Caco-2 (cell line): ENCODE data around the gene PRKAR2B. TPM values are rescaled to one million over a fixed set of nuclear protein-coding genes. Genes with fewer than 3 reads are reported as not detected.

Experiments
- BruUV-seq: library from RNA; stranded (reverse); fragments of 400-500 nt; replicated peaks from 2 replicates; lab custom pipeline; 2021; lab: Mats Ljungman, UMichigan
- CTCF ChIA-PET: fragments of 300-600 bp; sonication (Branson Sonifier 250); formaldehyde crosslinking; loops from one replicate; lab custom pipeline; 2022; ENCODE audit warnings: antibody characterized with exemption; lab: Charles Lee
- POLR2A ChIA-PET: fragments of 300-600 bp; sonication (Branson Sonifier 250); formaldehyde crosslinking; loops from one replicate; lab custom pipeline; 2022; ENCODE audit warnings: antibody characterized with exemption; lab: Charles Lee
- DNase-seq, 2 experiments: peaks; one replicate each; pipeline versions ENCODE4 v3.0.0 to v3.0.0-alpha.2; 2020 to 2022
- H3K27me3 ChIP-seq: replicated peaks from 2 replicates; pipeline ENCODE4 v1.6.0; 2011; ENCODE audit warnings: low read length; ENCODE audit not compliant: control insufficient read depth, insufficient read depth
- H3K36me3 ChIP-seq: 2 replicates; pipeline ENCODE4 v1.5.1; 2011; ENCODE audit warnings: low read length; ENCODE audit not compliant: control insufficient read depth, insufficient read depth
- H3K4me1 ChIP-seq: fragments of 250-450 bp; sonication (Bioruptor Pico); 2 replicates; pipeline ENCODE4 v1.5.1; 2020; ENCODE audit warnings: mild to moderate bottlenecking
- H3K4me3 ChIP-seq: 2 replicates; pipeline ENCODE4 v1.5.1; 2011; ENCODE audit warnings: low read depth, mild to moderate bottlenecking, control low read depth, low read length
- H3K9me3 ChIP-seq: fragments of 250-450 bp; sonication (Bioruptor Pico); 2 replicates; pipeline ENCODE4 v1.5.1; 2020; ENCODE audit warnings: mild to moderate bottlenecking, moderate library complexity
- H3K27ac Mint-ChIP-seq: one replicate; pipeline ENCODE4 v1.8.0; 2022; ENCODE audit warnings: mixed read lengths; ENCODE audit not compliant: unreplicated experiment
- H3K27me3 Mint-ChIP-seq: one replicate; pipeline ENCODE4 v1.8.0; 2022; ENCODE audit warnings: mixed read lengths; ENCODE audit not compliant: insufficient read depth, unreplicated experiment
- H3K36me3 Mint-ChIP-seq: one replicate; pipeline ENCODE4 v1.8.0; 2022; ENCODE audit warnings: mild to moderate bottlenecking, mixed read lengths; ENCODE audit not compliant: insufficient read depth, unreplicated experiment
- H3K4me1 Mint-ChIP-seq: one replicate; pipeline ENCODE4 v1.8.0; 2022; ENCODE audit warnings: low read depth, mixed read lengths; ENCODE audit not compliant: unreplicated experiment
- H3K4me3 Mint-ChIP-seq: one replicate; pipeline ENCODE4 v1.8.0; 2022; ENCODE audit warnings: mild to moderate bottlenecking, moderate library complexity, mixed read lengths; ENCODE audit not compliant: unreplicated experiment
- H3K9me3 Mint-ChIP-seq: one replicate; pipeline ENCODE4 v1.8.0; 2022; ENCODE audit warnings: mixed read lengths; ENCODE audit not compliant: unreplicated experiment
- intact Hi-C: fragments of 100-400 bp; cut with micrococcal nuclease; formaldehyde crosslinking; loops from one replicate; pipeline ENCODE4 v1.10.0; 2022; ENCODE audit not compliant: unreplicated experiment
- total RNA-seq: library from RNA; stranded (reverse); gene quantifications from 2 replicates; pipeline ENCODE4 v1.2.3, GENCODE V29; 2022
- TF ChIP-seq, protein P1 (sequence below), 2 experiments: fragments of 200-600 bp in 1 of 2; IDR thresholded peaks; 1 replicate in 1 of 2; 2 replicates in 1 of 2; pipeline versions ENCODE4 v1.5.1 to v1.8.0; 2011 to 2022; ENCODE audit warnings: antibody characterized with exemption in 1 of 2, control low read depth in 1 of 2, inconsistent platforms in 1 of 2, low read depth in 1 of 2, low read length in 1 of 2, mild to moderate bottlenecking in 1 of 2, moderate library complexity in 1 of 2; ENCODE audit not compliant: insufficient read depth in 1 of 2, severe bottlenecking in 1 of 2, unreplicated experiment in 1 of 2

PRKAR2B gene
- total RNA-seq, 1 experiment from 2014 or later = 0.07 TPM

DNA sequence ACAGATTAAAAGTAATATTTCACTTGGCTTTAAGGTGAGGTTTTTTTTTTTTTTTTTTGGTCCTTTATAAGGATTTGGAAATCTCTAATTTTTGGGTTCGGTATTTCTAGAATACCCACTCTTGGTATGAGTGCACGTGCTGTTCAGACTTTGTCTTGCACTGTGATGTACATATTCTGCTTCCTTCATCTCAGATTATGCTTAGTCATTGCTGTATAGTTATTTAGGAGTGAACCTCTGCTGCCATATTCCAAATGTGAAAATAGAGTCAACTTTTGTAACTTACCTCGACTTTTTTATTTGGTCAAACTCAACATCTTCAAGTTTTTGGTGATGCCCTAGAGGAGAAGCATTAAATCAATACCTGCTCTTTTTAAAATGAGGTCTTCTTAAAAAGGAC is 84.2 kb downstream of the PRKAR2B start:
- peaks cover 18% of the 10 kb centered on the region for H3K27me3 Mint-ChIP-seq
- no peaks in the 10 kb centered on the region for H3K4me1 Mint-ChIP-seq
- no peak overlapping the region for H3K4me3 ChIP-seq
- no peaks in the 10 kb centered on the region for H3K4me1 ChIP-seq
- no peaks in the 10 kb centered on the region for H3K36me3 ChIP-seq
- no TSS peak for BruUV-seq
- POLR2A ChIA-PET = no interaction called here
- no peaks in the 10 kb centered on the region for H3K36me3 Mint-ChIP-seq
- H3K4me3 Mint-ChIP-seq = no peak overlapping the region
- TF ChIP-seq, protein P1, sequence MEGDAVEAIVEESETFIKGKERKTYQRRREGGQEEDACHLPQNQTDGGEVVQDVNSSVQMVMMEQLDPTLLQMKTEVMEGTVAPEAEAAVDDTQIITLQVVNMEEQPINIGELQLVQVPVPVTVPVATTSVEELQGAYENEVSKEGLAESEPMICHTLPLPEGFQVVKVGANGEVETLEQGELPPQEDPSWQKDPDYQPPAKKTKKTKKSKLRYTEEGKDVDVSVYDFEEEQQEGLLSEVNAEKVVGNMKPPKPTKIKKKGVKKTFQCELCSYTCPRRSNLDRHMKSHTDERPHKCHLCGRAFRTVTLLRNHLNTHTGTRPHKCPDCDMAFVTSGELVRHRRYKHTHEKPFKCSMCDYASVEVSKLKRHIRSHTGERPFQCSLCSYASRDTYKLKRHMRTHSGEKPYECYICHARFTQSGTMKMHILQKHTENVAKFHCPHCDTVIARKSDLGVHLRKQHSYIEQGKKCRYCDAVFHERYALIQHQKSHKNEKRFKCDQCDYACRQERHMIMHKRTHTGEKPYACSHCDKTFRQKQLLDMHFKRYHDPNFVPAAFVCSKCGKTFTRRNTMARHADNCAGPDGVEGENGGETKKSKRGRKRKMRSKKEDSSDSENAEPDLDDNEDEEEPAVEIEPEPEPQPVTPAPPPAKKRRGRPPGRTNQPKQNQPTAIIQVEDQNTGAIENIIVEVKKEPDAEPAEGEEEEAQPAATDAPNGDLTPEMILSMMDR (IDR thresholded peaks at IDR 0.05; ENCODE audit: insufficient read depth in 1 of 2, low read depth in 1 of 2, low read length in 1 of 2, severe bottlenecking in 1 of 2, unreplicated experiment in 1 of 2) = no peak
- CTCF ChIA-PET = interaction anchor here (2.1 kb wide), 1 partner anchor 182 kb away, joined by 8 read pairs; no protein-coding TSS in a partner anchor
- no peak overlapping the region for H3K27ac Mint-ChIP-seq
- no peaks in the 10 kb centered on the region for H3K27me3 ChIP-seq
- no peak for DNase-seq
- no peaks in the 10 kb centered on the region for H3K9me3 Mint-ChIP-seq
- H3K9me3 ChIP-seq = no peaks in the 10 kb centered on the region
- intact Hi-C loops = no loop called here

DNA sequence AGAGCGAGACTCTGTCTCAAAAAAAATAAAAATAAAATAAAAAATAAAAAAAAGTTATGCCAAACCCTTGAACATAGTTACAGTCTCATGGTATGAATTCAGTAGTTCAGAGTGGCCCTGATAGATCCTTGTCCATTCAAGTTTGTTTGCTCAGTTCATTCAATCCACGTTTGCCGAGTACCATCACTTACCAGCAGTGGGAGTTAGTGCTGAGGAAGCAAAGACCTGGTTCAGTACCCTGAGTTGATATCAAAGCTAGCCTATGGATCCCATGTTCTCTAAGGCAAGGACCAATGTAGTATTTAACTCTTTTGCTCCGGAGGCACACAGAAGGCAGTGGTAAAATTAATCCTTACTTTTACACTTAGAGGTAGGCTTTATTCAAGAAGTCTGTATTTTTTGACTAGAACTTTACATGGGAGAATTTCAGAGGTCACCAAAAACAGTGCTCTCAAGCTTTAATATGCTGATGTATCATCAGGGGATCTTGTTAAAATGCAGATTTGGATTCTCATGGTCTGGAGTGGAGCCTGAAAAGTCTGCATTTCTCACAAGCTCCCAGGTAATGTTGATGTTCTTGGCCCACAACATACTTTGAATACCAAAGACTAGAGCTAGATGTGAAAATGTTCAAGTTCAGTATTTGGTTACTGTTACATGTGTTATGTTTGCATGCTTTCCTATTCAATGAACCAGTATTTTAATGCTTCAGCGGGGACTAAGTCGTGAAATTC is 86.1 kb downstream of the PRKAR2B start:
- CTCF ChIA-PET = interaction anchor here (0.6 kb wide), 1 partner anchor 8 kb away, joined by 3 read pairs; no protein-coding TSS in a partner anchor
- POLR2A ChIA-PET = no interaction called here
- no TSS peak for BruUV-seq

DNA sequence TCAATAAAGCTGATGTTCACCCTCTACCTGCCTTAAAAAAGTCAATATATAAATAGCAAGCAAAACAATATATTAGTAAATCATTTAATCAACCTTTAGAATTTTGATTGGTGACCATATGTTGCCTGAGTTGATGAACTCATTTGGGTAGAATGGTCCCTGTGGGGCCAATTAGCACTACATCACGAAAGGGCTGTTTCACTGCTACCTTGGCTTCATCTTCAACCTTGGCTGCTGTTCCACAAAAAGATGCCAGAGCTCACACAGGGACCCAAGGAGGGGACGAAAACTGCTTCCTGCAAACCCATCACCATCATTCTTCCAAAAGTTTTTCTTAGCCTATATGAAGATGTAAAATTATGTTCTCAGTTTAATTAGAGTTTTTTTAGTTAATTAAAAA is 88.9 kb downstream of the PRKAR2B start:
- H3K4me1 Mint-ChIP-seq = no peaks in the 10 kb centered on the region
- Histone ChIP-seq H3K4me3 (no peak overlapping the region), H3K27me3 (no peaks in the 10 kb centered on the region), H3K36me3 (no peaks in the 10 kb centered on the region), H3K4me1 (no peaks in the 10 kb centered on the region), H3K9me3 (no peaks in the 10 kb centered on the region)
- intact Hi-C loops = no loop called here
- ChIA-PET POLR2A (no interaction called here), CTCF (no interaction called here)
- no peak overlapping the region for H3K4me3 Mint-ChIP-seq
- peaks cover 13% of the 10 kb centered on the region for H3K27me3 Mint-ChIP-seq
- no TSS peak for BruUV-seq
- TF ChIP-seq, protein P1 (IDR thresholded peaks at IDR 0.05; ENCODE audit: insufficient read depth in 1 of 2, low read depth in 1 of 2, low read length in 1 of 2, severe bottlenecking in 1 of 2, unreplicated experiment in 1 of 2) = no peak
- H3K36me3 Mint-ChIP-seq = no peaks in the 10 kb centered on the region
- DNase-seq = no peak
- H3K27ac Mint-ChIP-seq = no peak overlapping the region
- no peaks in the 10 kb centered on the region for H3K9me3 Mint-ChIP-seq

More for the DNA sequence above, 86.1 kb downstream of the PRKAR2B start:
- no peaks in the 10 kb centered on the region for H3K27me3 ChIP-seq
- Mint-ChIP-seq H3K4me3 (no peak overlapping the region), H3K36me3 (no peaks in the 10 kb centered on the region), H3K4me1 (no peaks in the 10 kb centered on the region), H3K9me3 (no peaks in the 10 kb centered on the region), H3K27me3 (peaks cover 14% of the 10 kb centered on the region), H3K27ac (no peak overlapping the region)
- H3K36me3 ChIP-seq = no peaks in the 10 kb centered on the region
- intact Hi-C loops = no loop called here
- H3K9me3 ChIP-seq = no peaks in the 10 kb centered on the region
- TF ChIP-seq, protein P1 (IDR thresholded peaks at IDR 0.05; ENCODE audit: insufficient read depth in 1 of 2, low read depth in 1 of 2, low read length in 1 of 2, severe bottlenecking in 1 of 2, unreplicated experiment in 1 of 2) = peak in 1 of 2 experiments; percentile 39
- DNase-seq = peak in 1 of 2 experiments; percentile 23
- no peaks in the 10 kb centered on the region for H3K4me1 ChIP-seq
- no peak overlapping the region for H3K4me3 ChIP-seq
